MM.1S (cell line): ENCODE measurements around the gene SPSB3.

Source experiments
- DNase-seq: peaks from one replicate; pipeline ENCODE4 v3.0.0-alpha.2; 2015
- H2AFZ ChIP-seq: fragments of 300-600 bp; sonication (generic); 2 replicates; pipeline ENCODE4 v1.6.0; 2016; ENCODE audit warnings: antibody characterized with exemption, low read length
- H3F3A ChIP-seq: fragments of 300-600 bp; sonication (generic); 2 replicates; pipeline ENCODE4 v1.6.1; 2016; ENCODE audit warnings: mild to moderate bottlenecking, antibody characterized with exemption, low read length, moderate library complexity, mixed read lengths; ENCODE audit not compliant: insufficient read depth
- H3K27ac ChIP-seq: fragments of 300-600 bp; sonication (generic); 2 replicates; pipeline ENCODE4 v1.5.1; 2016; ENCODE audit warnings: mild to moderate bottlenecking, low read length
- H3K27me3 ChIP-seq: fragments of 300-600 bp; sonication (generic); replicated peaks from 2 replicates; pipeline ENCODE4 v1.6.0; 2016; ENCODE audit warnings: low read length; ENCODE audit not compliant: insufficient read depth
- H3K36me3 ChIP-seq: fragments of 300-600 bp; sonication (generic); replicated peaks from 2 replicates; pipeline ENCODE4 v1.6.1; 2016; ENCODE audit warnings: mild to moderate bottlenecking, low read length, mixed read lengths; ENCODE audit not compliant: insufficient read depth
- H3K4me1 ChIP-seq: fragments of 300-600 bp; sonication (generic); 2 replicates; pipeline ENCODE4 v1.6.1; 2016; ENCODE audit warnings: low read length, mixed read lengths
- H3K4me2 ChIP-seq: fragments of 300-600 bp; sonication (generic); 2 replicates; pipeline ENCODE4 v1.6.0; 2016; ENCODE audit warnings: low read depth, low read length
- H3K4me3 ChIP-seq: fragments of 300-600 bp; sonication (generic); 2 replicates; pipeline ENCODE4 v1.5.1; 2016; ENCODE audit warnings: low read length, mixed read lengths
- H3K79me2 ChIP-seq: fragments of 300-600 bp; sonication (generic); 2 replicates; pipeline ENCODE4 v1.6.1; 2016; ENCODE audit warnings: mixed run types, low read length, mixed read lengths
- H3K9ac ChIP-seq: fragments of 300-600 bp; sonication (generic); 2 replicates; pipeline ENCODE4 v1.6.1; 2016; ENCODE audit warnings: low read length, mixed read lengths
- H3K9me2 ChIP-seq: fragments of 300-600 bp; sonication (generic); replicated peaks from 2 replicates; pipeline ENCODE4 v1.6.1; 2016; ENCODE audit warnings: mild to moderate bottlenecking, low read length, mixed read lengths; ENCODE audit not compliant: insufficient read depth
- H3K9me3 ChIP-seq: fragments of 300-600 bp; sonication (generic); replicated peaks from 2 replicates; pipeline ENCODE4 v1.6.1; 2016; ENCODE audit warnings: mild to moderate bottlenecking, low read length, mixed read lengths; ENCODE audit not compliant: insufficient read depth
- H4K20me1 ChIP-seq: fragments of 300-600 bp; sonication (generic); 2 replicates; pipeline ENCODE4 v1.6.1; 2016; ENCODE audit warnings: mild to moderate bottlenecking, low read length, moderate library complexity, mixed read lengths; ENCODE audit not compliant: insufficient read depth
- EZH2 ChIP-seq: fragments of 300-600 bp; sonication (generic); optimal IDR thresholded peaks from 2 replicates; pipeline ENCODE3; 2017; ENCODE audit warnings: low read depth, mild to moderate bottlenecking, antibody characterized with exemption, low read length, mixed read lengths
- EZH2phosphoT487 ChIP-seq: fragments of 300-600 bp; sonication (generic); IDR thresholded peaks from 2 replicates; pipeline ENCODE4 v1.6.1; 2018; ENCODE audit warnings: antibody characterized with exemption, low read length
- TF ChIP-seq, protein P1 (sequence below): fragments of 300-600 bp; sonication (generic); IDR thresholded peaks from 2 replicates; pipeline ENCODE4 v1.5.1; 2016; ENCODE audit warnings: antibody characterized with exemption, low read length, mixed read lengths

The SPSB3 gene

DNA sequence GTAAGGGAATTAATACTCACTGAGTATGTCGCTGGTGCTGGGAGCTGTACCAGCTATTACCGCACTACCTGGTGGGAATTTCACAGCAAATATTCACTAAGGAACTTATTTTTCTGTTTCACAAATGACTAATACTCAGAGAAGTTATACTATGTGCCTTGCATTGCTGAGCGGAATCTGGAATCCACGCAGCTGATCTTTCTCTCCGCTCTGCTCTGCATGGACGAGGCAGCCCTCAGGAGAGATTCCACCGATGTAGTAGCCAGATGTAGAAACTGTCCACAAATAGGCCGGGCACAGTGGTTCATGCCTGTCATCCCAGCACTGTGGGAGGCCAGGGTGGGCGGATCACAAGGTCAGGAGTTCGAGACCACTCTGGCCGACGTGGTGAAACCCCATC lies 28.2 kb downstream of the SPSB3 start:
- Histone ChIP-seq H4K20me1 (no peaks in the 10 kb centered on the region), H3K9me2 (no peaks in the 10 kb centered on the region), H3K27ac (no peak overlapping the region), H3K4me2 (no peak overlapping the region), H2AFZ (no peak overlapping the region), H3K9me3 (no peaks in the 10 kb centered on the region), H3K4me3 (no peak overlapping the region), H3K36me3 (no peaks in the 10 kb centered on the region), H3K79me2 (no peaks in the 10 kb centered on the region), H3F3A (no peaks in the 10 kb centered on the region), H3K4me1 (no peaks in the 10 kb centered on the region), H3K27me3 (no peaks in the 10 kb centered on the region), H3K9ac (no peak overlapping the region)
- DNase-seq = no peak
- no peak for TF ChIP-seq EZH2phosphoT487
- TF ChIP-seq, protein P1, sequence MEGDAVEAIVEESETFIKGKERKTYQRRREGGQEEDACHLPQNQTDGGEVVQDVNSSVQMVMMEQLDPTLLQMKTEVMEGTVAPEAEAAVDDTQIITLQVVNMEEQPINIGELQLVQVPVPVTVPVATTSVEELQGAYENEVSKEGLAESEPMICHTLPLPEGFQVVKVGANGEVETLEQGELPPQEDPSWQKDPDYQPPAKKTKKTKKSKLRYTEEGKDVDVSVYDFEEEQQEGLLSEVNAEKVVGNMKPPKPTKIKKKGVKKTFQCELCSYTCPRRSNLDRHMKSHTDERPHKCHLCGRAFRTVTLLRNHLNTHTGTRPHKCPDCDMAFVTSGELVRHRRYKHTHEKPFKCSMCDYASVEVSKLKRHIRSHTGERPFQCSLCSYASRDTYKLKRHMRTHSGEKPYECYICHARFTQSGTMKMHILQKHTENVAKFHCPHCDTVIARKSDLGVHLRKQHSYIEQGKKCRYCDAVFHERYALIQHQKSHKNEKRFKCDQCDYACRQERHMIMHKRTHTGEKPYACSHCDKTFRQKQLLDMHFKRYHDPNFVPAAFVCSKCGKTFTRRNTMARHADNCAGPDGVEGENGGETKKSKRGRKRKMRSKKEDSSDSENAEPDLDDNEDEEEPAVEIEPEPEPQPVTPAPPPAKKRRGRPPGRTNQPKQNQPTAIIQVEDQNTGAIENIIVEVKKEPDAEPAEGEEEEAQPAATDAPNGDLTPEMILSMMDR = no peak
- TF ChIP-seq EZH2 = no peak

DNA sequence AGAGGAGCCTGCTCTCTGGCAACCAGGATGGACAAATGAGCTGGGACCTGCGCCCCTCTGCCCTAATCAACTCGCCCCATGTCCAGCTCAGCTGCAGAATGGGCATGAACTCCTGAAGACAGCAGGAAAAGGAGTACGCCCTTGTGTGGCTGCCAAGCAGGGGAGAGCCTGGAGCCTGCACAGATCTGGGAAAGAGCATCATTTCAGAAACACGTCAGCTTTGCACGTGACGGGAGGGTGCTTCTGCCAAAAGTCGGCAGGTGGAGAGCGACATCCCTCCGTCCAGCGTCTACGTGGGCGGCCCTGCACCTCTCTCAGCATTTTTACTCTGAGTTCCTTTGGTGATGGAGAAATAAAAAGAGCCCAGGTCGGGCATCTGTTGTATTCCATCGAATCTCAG lies 29.5 kb downstream of the SPSB3 start:
- Histone ChIP-seq H3K27me3 (no peaks in the 10 kb centered on the region), H3K36me3 (no peaks in the 10 kb centered on the region), H2AFZ (no peak overlapping the region), H3K79me2 (no peaks in the 10 kb centered on the region), H3K9me3 (no peaks in the 10 kb centered on the region), H3F3A (no peaks in the 10 kb centered on the region), H3K9me2 (no peaks in the 10 kb centered on the region), H3K4me1 (no peaks in the 10 kb centered on the region), H3K9ac (no peak overlapping the region), H3K4me3 (no peak overlapping the region), H4K20me1 (no peaks in the 10 kb centered on the region), H3K4me2 (no peak overlapping the region), H3K27ac (no peak overlapping the region)
- no peak for DNase-seq
- TF ChIP-seq EZH2 (no peak), EZH2phosphoT487 (no peak)
- TF ChIP-seq, protein P1 = no peak

DNA sequence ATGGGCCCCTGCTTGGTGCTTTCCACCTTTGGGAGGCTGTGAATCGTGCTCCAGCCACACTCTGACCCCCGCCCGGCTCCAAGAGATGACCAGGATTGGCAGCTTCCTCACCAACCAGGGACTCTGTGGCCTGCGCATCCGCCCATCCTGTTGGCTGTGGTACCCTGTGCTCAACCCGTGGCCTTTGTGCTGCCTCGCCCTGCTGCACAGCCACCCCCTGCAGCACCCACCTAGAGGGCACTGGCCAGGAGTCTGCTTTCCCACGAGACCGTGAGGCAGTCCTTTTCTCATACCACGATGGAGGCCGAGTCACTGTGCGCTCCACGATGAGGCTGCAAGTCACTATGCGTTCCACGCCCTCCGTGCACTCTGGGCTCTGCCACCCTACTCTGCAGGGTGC lies 30.4 kb downstream of the SPSB3 start:
- TF ChIP-seq EZH2 = no peak
- no peak for TF ChIP-seq EZH2phosphoT487
- TF ChIP-seq, protein P1 = no peak
- no peak overlapping the region for H3K9ac ChIP-seq
- no peaks in the 10 kb centered on the region for H3K4me1 ChIP-seq
- no peak for DNase-seq
- no peak overlapping the region for H2AFZ ChIP-seq
- no peaks in the 10 kb centered on the region for H3K36me3 ChIP-seq
- no peaks in the 10 kb centered on the region for H3K9me3 ChIP-seq
- no peaks in the 10 kb centered on the region for H3K79me2 ChIP-seq
- H3K4me2 ChIP-seq = no peak overlapping the region
- no peaks in the 10 kb centered on the region for H3K9me2 ChIP-seq
- H3F3A ChIP-seq = no peaks in the 10 kb centered on the region
- no peaks in the 10 kb centered on the region for H4K20me1 ChIP-seq
- H3K27ac ChIP-seq = no peak overlapping the region
- H3K27me3 ChIP-seq = no peaks in the 10 kb centered on the region
- no peak overlapping the region for H3K4me3 ChIP-seq
